Hematopoietic multipotent progenitor cell treated with erythropoietin and hydrocortisone succinate and interleukin-3 and kit ligand, for 17 days (in vitro differentiated cells): Measurements from ENCODE around the gene SEZ6L.

ENCODE experiments used
- DNase-seq: peaks from one replicate; pipeline ENCODE4 v3.0.0-alpha.2; 2015; ENCODE audit warnings: low spot score

The SEZ6L gene

DNA sequence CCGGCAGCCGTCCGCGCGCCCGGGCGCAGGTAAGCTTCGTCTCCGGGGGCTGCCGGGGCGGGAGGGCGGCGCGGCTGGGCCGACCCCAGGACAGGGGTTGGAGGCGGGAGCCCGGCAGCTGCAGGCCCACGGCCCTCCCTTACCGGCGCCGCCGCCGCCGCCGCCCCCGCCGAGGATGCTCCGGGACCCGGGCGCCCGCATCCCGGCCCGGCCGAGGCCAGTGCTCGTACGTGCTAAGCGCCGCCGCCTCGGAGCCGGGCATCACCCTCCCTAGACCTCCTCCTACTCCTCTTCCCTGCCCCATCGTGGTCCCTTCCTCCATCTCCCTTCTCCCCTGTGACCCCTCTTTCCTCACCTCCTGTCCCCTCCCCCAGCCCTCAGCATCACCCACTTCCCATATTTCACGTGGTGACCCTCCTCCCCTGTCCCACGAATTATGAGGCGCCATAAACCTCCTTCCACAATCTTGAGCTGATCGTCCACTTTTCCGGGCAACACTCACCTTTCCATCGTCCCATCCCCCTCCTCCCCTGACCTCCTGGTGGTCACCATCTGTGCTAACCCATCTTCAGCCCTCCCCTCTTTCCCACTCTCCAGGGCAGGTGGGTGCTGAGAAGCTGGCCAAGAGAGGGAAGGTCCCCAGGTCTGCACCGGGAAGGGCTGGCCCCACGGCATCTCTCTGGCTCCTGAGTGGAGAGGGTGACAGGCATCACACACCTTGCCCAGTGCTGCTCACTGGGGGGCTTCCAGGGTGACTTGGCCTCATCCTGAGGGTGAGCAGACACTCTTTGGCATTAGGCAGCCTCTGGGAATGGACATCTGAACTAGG is 260.4 kb downstream of the SEZ6L start:
- no peak for DNase-seq

DNA sequence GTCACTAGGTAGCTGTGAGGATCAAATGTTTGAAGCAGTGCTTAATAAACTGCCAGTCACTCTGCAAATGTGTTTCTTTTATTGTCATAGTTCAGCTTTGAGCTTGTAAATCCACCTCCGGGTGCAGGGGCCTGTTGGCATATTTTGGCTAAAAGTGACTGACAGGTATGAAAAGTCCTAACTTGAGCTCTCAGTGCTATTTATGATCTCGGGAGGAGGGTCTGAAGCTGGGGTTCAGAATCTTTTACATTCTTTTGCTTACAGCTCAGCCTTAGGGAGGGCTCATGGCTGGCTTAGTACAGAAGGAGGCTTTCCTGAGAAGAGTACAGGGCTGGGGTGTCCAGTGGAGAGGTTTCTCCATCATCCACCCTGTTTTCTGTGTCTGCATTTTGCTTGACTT is 261.3 kb downstream of the SEZ6L start:
- no peak for DNase-seq

DNA sequence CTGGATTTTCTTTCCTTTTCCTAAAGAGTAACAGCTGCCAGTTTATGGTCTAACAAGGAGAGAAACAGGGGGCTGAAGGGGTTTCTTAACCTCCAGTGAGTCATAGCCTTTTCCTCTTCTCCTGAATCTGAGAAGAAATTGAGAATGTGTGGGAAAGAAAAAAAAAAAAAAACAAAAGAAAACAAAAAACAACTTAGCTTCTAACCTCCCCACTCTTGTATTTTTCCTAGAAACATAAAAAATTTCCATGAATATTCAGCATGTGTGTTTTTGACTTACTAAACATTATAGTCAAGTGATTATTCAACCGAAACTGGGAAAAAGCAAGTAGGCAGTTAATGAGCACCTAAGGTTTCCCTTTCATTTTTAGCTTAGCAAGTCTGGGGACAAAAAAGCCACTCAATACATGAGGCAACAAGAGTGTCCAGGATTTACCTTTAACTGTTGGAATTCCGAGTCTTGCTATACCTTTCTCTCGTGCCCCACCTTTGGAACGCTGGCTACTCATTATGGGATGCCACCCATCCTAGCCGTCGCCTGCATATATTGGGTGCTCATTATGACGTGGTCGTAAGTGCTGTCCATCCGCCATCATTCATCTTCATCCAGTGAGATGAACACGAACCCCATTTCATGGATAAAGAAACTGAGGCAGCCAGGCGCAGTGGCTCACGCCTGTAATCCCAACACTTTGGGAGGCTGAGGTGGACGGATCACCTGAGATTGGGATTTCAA is 262.2 kb downstream of the SEZ6L start:
- no peak for DNase-seq

DNA sequence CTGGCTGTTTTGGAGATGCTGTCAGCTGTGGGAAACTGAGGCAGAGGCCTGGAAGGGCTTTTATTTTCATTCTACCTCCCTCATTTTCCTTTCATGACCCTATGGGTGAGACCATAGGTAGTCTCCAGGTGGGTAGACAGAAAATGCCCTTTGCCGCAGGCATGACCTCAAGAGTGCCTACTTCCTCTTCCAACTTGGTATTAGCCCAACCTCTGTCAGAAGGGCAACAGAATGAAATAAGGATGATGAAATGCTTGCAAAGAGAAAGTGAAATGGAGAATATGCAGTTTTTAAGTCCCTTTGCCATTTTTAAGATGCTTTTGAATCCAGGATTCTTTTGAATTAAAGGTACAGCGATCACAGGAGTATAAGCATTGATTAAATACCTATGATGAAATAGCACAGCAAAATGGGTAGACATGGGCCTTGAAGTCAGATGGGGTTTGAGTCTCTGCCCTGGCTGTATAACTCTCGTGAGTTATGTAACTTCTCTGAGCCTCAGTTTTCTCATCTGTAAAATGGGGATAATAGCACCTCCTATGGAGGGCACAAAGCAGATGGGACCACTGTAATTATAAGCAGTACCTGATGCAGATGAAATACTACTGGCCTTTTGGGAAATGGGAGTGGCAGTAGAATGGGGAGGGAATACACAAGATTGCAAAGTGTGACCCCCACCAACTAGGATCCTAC is 263.5 kb downstream of the SEZ6L start:
- DNase-seq: no peak
